Occipital lobe (tissue), 2 donors: ENCODE results near the gene ALB. TPM values are rescaled to one million over a fixed set of nuclear protein-coding genes. Genes with fewer than 3 reads are reported as not detected.

ENCODE experiments used
- DNase-seq: peaks from one replicate; lab custom pipeline; 2025; lab: John Stamatoyannopoulos, UW
- total RNA-seq: library from RNA; depleted of rRNA; stranded (reverse); fragments of >200 nt; gene quantifications from one replicate; pipeline ENCODE4 v1.2.3, GENCODE V29; 2014

ALB gene
- total RNA-seq, 1 donor from 2014 or later, result 14.2 TPM

GRCh38 chr4:73408181-73408867 lies 4.2 kb downstream of the ALB start:
- no peak for DNase-seq

DNA sequence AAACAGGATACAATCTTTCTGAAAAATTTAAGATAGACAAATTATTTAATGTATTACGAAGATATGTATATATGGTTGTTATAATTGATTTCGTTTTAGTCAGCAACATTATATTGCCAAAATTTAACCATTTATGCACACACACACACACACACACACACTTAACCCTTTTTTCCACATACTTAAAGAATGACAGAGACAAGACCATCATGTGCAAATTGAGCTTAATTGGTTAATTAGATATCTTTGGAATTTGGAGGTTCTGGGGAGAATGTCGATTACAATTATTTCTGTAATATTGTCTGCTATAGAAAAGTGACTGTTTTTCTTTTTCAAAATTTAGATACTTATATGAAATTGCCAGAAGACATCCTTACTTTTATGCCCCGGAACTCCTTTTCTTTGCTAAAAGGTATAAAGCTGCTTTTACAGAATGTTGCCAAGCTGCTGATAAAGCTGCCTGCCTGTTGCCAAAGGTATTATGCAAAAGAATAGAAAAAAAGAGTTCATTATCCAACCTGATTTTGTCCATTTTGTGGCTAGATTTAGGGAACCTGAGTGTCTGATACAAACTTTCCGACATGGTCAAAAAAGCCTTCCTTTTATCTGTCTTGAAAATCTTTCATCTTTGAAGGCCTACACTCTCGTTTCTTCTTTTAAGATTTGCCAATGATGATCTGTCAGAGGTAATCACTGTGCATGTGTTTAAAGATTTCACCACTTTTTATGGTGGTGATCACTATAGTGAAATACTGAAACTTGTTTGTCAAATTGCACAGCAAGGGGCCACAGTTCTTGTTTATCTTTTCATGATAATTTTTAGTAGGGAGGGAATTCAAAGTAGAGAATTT lies 5.2 kb downstream of the ALB start:
- DNase-seq, result no peak

- no peak for DNase-seq
Observed at GRCh38 chr4:73409978-73410548, 6.0 kb downstream of the ALB start.

DNA sequence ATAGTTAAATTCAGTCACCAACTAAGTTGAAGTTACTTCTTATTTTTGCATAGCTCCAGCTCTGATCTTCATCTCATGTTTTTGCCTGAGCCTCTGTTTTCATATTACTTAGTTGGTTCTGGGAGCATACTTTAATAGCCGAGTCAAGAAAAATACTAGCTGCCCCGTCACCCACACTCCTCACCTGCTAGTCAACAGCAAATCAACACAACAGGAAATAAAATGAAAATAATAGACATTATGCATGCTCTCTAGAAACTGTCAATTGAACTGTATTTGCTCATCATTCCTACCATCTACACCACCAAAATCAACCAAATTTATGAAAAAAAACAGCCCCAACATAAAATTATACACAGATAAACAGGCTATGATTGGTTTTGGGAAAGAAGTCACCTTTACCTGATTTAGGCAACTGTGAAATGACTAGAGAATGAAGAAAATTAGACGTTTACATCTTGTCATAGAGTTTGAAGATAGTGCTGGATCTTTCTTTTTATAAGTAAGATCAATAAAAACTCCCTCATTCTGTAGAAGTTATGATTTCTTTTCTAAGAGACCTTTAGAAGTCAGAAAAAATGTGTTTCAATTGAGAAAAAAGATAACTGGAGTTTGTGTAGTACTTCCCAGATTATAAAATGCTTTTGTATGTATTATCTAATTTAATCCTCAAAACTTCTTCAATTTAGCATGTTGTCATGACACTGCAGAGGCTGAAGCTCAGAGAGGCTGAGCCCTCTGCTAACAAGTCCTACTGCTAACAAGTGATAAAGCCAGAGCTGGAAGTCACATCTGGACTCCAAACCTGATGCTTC lies 7.0 kb downstream of the ALB start:
- DNase-seq, result no peak

DNA sequence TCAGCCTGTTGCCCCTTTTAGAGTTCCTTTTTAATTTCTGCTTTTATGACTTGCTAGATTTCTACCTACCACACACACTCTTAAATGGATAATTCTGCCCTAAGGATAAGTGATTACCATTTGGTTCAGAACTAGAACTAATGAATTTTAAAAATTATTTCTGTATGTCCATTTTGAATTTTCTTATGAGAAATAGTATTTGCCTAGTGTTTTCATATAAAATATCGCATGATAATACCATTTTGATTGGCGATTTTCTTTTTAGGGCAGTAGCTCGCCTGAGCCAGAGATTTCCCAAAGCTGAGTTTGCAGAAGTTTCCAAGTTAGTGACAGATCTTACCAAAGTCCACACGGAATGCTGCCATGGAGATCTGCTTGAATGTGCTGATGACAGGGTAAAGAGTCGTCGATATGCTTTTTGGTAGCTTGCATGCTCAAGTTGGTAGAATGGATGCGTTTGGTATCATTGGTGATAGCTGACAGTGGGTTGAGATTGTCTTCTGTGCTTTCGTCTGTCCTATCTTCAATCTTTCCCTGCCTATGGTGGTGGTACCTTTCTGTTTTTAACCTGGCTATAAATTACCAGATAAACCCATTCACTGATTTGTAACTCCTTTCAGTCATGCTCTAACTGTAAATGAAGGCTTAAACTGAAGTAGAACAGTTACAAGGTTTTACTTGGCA lies 7.8 kb downstream of the ALB start:
- DNase-seq, result no peak

DNA sequence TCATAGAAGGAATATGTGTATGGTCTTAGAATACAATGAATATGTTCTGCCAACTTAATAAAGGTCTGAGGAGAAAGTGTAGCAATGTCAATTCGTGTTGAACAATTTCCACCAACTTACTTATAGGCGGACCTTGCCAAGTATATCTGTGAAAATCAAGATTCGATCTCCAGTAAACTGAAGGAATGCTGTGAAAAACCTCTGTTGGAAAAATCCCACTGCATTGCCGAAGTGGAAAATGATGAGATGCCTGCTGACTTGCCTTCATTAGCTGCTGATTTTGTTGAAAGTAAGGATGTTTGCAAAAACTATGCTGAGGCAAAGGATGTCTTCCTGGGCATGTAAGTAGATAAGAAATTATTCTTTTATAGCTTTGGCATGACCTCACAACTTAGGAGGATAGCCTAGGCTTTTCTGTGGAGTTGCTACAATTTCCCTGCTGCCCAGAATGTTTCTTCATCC lies 9.2 kb downstream of the ALB start:
- no peak for DNase-seq

- no peak for DNase-seq
Observed at GRCh38 chr4:73414936-73415271, 10.8 kb downstream of the ALB start.

DNA sequence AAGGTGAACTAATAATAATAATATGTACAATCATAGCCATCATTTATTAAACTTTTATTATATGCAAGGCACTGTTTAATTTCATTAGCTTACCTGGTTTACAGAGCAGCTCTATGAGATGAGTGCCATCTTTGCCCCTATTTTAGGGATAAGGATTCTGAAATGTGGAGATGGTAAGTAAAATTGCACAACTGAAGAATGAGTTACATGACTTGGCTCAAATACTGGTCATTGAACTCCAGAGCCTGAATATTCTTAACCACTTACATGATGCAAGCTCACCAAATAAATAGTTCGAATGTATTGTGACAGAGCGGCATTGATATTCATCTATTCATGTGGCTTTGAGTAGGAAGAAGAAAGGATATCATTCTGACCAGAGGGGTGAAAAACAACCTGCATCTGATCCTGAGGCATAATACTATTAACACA lies 11.7 kb downstream of the ALB start:
- DNase-seq, result no peak

DNA sequence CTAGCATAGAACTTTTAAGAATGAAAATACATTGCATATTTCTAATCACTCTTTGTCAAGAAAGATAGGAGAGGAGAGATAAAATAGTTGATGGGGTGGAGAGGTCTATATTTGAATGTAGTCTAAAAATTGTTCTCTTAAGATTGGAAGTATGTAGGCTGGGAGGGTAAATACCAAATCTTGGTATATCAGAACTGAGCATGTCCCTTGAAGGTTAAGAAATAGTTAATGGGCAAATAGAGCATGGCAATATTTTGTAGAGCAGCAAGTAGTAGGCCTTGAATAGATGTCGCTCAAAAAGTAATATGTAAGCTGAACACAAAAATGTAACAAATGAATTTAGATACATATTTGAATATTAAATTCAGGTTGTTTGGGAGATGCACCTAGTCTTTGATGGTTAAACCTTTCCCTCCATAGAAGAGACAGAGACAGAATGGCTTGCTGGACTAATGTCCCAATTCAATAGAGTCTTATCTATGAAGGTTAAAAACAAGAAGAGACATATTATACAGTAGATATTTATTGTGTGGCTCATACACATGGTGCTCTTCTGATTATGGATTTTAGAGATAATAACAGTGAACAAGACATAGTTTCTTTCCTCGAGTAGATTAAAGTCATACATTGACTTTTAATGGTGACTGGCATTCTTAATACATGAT lies 12.5 kb downstream of the ALB start:
- DNase-seq, result no peak

DNA sequence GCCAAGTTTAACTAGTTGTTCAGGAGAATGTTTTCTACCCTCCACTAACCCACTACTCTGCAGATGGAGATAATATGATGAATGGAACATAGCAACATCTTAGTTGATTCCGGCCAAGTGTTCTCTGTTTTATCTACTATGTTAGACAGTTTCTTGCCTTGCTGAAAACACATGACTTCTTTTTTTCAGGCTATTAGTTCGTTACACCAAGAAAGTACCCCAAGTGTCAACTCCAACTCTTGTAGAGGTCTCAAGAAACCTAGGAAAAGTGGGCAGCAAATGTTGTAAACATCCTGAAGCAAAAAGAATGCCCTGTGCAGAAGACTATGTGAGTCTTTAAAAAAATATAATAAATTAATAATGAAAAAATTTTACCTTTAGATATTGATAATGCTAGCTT lies 13.3 kb downstream of the ALB start:
- no peak for DNase-seq

GRCh38 chr4:73417973-73418372 lies 13.9 kb downstream of the ALB start:
- DNase-seq, result no peak

- no peak for DNase-seq
Observed at GRCh38 chr4:73418677-73419076, 14.6 kb downstream of the ALB start.

GRCh38 chr4:73419106-73420038 lies 15.3 kb downstream of the ALB start:
- DNase-seq, result no peak

GRCh38 chr4:73420615-73421014 lies 16.5 kb downstream of the ALB start:
- DNase-seq, result no peak

GRCh38 chr4:73421708-73422457 lies 17.8 kb downstream of the ALB start:
- DNase-seq, result no peak

DNA sequence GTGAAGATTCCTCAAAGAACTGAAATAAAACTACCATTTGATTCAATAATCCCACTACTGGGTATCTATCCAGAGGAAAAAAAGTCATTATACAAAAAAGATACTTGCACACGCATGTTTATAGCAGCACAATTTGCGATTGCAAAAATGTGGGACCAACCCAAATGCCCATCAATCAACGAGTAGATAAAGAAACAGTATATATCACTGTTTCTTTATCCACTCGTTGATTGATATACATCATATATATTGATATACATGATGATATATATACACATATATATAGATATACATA lies 18.3 kb downstream of the ALB start:
- DNase-seq, result no peak

DNA sequence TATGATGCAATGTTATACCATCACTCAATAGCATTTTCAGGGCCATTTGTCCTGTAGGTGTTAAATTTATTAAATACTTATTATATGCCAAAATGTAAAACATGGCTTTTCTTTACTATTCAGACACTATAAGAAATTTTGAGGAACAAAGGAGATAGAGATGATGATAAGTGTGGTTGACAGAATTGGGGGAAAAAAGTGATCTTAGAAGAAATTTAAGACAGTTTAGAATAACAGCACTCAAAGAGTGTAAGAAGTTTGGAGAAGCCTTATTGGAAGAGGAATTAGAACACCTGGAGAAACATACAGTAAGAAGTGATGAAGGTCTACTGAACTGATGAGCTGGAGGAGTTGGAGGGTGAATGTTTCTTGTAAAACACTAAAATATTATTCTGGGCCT lies 19.1 kb downstream of the ALB start:
- no peak for DNase-seq

DNA sequence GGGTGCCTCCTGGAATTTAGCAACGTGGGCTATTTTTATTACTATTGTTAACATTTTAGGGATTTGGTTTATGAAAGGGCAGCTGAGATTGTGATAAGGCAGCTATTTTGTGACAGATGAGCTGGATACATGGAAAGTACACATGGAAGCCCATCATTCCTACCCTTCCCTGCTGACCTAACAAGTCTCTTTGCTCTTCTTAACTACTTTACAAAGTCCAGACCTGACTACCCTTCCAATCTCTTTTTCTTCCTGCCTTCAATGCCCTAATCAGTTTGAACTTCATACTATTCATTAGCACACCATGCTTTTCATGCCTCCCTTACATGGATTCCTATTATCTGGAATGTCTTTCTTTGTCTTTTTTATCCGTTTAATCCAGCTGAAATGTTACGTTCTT lies 22.6 kb downstream of the ALB start:
- no peak for DNase-seq

DNA sequence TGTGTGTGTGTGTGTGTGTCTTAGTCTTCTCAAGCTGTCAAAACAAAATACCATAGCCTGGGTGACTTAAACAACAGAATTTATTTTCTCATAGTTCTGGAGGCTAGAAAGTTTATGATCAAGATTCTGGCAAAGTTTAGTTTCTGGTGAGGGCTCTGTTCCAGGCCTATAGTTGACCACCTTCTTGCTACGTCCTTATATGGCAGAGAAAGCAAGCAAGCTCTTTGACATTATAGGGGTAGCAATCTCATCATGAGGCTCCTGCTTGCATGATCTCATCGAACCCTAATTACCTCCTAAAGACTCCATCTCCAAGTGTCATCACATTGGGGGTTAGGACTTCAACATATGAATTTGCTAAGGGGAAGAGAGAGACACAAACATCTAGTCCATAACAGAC lies 25.0 kb downstream of the ALB start:
- DNase-seq, result no peak
